ENCODE measurements around the gene DLG2. TPM values are rescaled to one million over a fixed set of nuclear protein-coding genes. Genes with fewer than 3 reads are reported as not detected.

The DLG2 gene
- total and polyA plus RNA-seq, 2 of the 8 experiments (the other 6 are each of a cell fraction or from before 2014, with no cell fraction given): 1.7 to 14.3 TPM

- Histone ChIP-seq H4K20me1 (replicated peaks in 1 of 2; ENCODE audit: control insufficient read depth in 1 of 2, insufficient read depth in 2 of 2, low read length in 2 of 2) (no peaks in the 10 kb centered on the region), H2BK5ac (ENCODE audit: low read depth, low read length) (no peak overlapping the region), H3K79me2 (ENCODE audit: control insufficient read depth in 1 of 2, insufficient read depth in 2 of 2, low read length in 2 of 2) (no peaks in the 10 kb centered on the region), H3K23me2 (ENCODE audit: low read depth, low read length) (peaks cover 4% of the 10 kb centered on the region; the same call in 1 of the 2 replicates), H3K79me1 (ENCODE audit: low read depth, low read length) (no peaks in the 10 kb centered on the region), H3K27ac (ENCODE audit: low read depth, low read length) (no peak overlapping the region), H2AFZ (ENCODE audit: low read length) (no peak overlapping the region), H3K14ac (ENCODE audit: insufficient read length) (no peak overlapping the region), H3K27me3 (replicated peaks in 1 of 4; ENCODE audit: control insufficient read depth in 3 of 4, extremely low read depth in 1 of 4, insufficient read depth in 3 of 4, low read length in 3 of 4) (no peaks in the 10 kb centered on the region), H2BK15ac (ENCODE audit: low read length) (no peak overlapping the region), H3K4me2 (ENCODE audit: insufficient read depth in 1 of 2, low read depth in 2 of 2, low read length in 2 of 2) (no peak overlapping the region), H3K9me3 (ENCODE audit: insufficient read depth in 2 of 2, low read depth in 1 of 2, low read length in 1 of 2) (no peaks in the 10 kb centered on the region), H3K4me1 (replicated peaks in 1 of 4; ENCODE audit: control insufficient read depth in 3 of 4, insufficient read depth in 4 of 4, low read length in 3 of 4) (peaks cover 0 to 2% (median 0%) of the 10 kb centered on the region in 4 experiments; a peak in 2 of 7 replicates), H3K18ac (ENCODE audit: extremely low read depth, low read length) (no peak overlapping the region), H3K4ac (replicated peaks; ENCODE audit: insufficient read length, low read depth, low read length) (no peak overlapping the region), H3K4me3 (ENCODE audit: extremely low read depth in 1 of 4, insufficient read depth in 2 of 4, low read depth in 3 of 4, low read length in 4 of 4) (no peak overlapping the region), H2AK5ac (ENCODE audit: low read depth, low read length) (no peak overlapping the region), H2BK20ac (ENCODE audit: low read length) (no peak overlapping the region), H2BK12ac (ENCODE audit: low read depth, low read length) (no peak overlapping the region), H4K91ac (replicated peaks; ENCODE audit: insufficient read length, low read length) (no peak overlapping the region), H3K56ac (replicated peaks; ENCODE audit: insufficient read length, low read depth, low read length) (no peak overlapping the region), H4K8ac (ENCODE audit: extremely low read depth, insufficient read depth, low read length) (no peak overlapping the region), H4K5ac (ENCODE audit: insufficient read length, low read depth, low read length) (no peak overlapping the region), H3K9ac (replicated peaks in 1 of 4; ENCODE audit: extremely low read depth in 1 of 4, low read depth in 3 of 4, low read length in 3 of 4) (no peak overlapping the region), H3K23ac (ENCODE audit: insufficient read length) (no peak overlapping the region), H3K36me3 (ENCODE audit: control insufficient read depth in 2 of 4, insufficient read depth in 4 of 4, low read length in 3 of 4) (no peaks in the 10 kb centered on the region), H2BK120ac (replicated peaks; ENCODE audit: low read depth, low read length) (no peak overlapping the region)
- 98% methylated on average over 3 of the region's 3 CpGs; no CpG with 5 or more reads in 1 of the 2 experiments for WGBS, 2 experiments (ENCODE audit: extremely low coverage in 1 of 2, insufficient coverage in 1 of 2, insufficient read length in 1 of 2, insufficient replicate concordance in 2 of 2, low coverage in 1 of 2, low lambda C conversion rate in 2 of 2, missing lambda C conversion rate in 1 of 2)
- CTCF ChIA-PET (ENCODE audit: partially characterized antibody): no interaction called here
- FAIRE-seq (no peak), DNase-seq (ENCODE audit: low read depth in 1 of 2, low spot score in 2 of 2) (no peak)
- POLR2A ChIA-PET (ENCODE audit: partially characterized antibody): no interaction called here
- no peak for TF ChIP-seq CTBP2 (IDR thresholded peaks at IDR 0.05; ENCODE audit: borderline replicate concordance, insufficient read depth, insufficient read length, low read length)
- TF ChIP-seq POLR2A (IDR thresholded peaks at IDR 0.05; ENCODE audit: control extremely low read depth in 1 of 2, low read depth in 2 of 2, low read length in 2 of 2): no peak
- TF ChIP-seq TCF12 (IDR thresholded peaks at IDR 0.05; ENCODE audit: low read depth, low read length): no peak
- no peak for TF ChIP-seq EP300 (IDR thresholded peaks at IDR 0.05; ENCODE audit: borderline replicate concordance in 1 of 2, low read depth in 2 of 2, low read length in 2 of 2)
- no peak for TF ChIP-seq POLR2AphosphoS5 (IDR thresholded peaks at IDR 0.05; ENCODE audit: low read depth, low read length)
- TF ChIP-seq BRCA1 (IDR thresholded peaks at IDR 0.05; ENCODE audit: low read depth, low read length): no peak
- TF ChIP-seq BACH1 (IDR thresholded peaks at IDR 0.05; ENCODE audit: low read length): no peak
- TF ChIP-seq RFX5 (IDR thresholded peaks at IDR 0.05; ENCODE audit: borderline replicate concordance, low read depth, low read length): no peak
- TF ChIP-seq JUND (IDR thresholded peaks at IDR 0.05; ENCODE audit: low read length): no peak
- TF ChIP-seq HDAC6 (IDR thresholded peaks at IDR 0.05; ENCODE audit: low read depth, low read length): no peak
- no peak for TF ChIP-seq RAD21 (IDR thresholded peaks at IDR 0.05 in 1 of 2, conservative IDR thresholded peaks at IDR 0.05 in 1 of 2; ENCODE audit: low read depth in 2 of 2, low read length in 2 of 2)
- TF ChIP-seq ZNF274 (IDR thresholded peaks at IDR 0.05; ENCODE audit: borderline replicate concordance, extremely low read depth, low read length): no peak
- TF ChIP-seq USF2 (IDR thresholded peaks at IDR 0.05; ENCODE audit: low read length): no peak
- TF ChIP-seq SP2 (IDR thresholded peaks at IDR 0.05; ENCODE audit: low read length): no peak
Measured at GRCh38 chr11:84105148-84105547, 1522.0 kb downstream of the DLG2 start.
